Measurements from ENCODE around the gene PLA2G3.
"Not testable (repeated sequence)": the region's sequence is repeated elsewhere in the genome, so short reads cannot be mapped to it uniquely, and the experiment has no call there.

PLA2G3 gene, protein sequence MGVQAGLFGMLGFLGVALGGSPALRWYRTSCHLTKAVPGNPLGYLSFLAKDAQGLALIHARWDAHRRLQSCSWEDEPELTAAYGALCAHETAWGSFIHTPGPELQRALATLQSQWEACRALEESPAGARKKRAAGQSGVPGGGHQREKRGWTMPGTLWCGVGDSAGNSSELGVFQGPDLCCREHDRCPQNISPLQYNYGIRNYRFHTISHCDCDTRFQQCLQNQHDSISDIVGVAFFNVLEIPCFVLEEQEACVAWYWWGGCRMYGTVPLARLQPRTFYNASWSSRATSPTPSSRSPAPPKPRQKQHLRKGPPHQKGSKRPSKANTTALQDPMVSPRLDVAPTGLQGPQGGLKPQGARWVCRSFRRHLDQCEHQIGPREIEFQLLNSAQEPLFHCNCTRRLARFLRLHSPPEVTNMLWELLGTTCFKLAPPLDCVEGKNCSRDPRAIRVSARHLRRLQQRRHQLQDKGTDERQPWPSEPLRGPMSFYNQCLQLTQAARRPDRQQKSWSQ

DNA sequence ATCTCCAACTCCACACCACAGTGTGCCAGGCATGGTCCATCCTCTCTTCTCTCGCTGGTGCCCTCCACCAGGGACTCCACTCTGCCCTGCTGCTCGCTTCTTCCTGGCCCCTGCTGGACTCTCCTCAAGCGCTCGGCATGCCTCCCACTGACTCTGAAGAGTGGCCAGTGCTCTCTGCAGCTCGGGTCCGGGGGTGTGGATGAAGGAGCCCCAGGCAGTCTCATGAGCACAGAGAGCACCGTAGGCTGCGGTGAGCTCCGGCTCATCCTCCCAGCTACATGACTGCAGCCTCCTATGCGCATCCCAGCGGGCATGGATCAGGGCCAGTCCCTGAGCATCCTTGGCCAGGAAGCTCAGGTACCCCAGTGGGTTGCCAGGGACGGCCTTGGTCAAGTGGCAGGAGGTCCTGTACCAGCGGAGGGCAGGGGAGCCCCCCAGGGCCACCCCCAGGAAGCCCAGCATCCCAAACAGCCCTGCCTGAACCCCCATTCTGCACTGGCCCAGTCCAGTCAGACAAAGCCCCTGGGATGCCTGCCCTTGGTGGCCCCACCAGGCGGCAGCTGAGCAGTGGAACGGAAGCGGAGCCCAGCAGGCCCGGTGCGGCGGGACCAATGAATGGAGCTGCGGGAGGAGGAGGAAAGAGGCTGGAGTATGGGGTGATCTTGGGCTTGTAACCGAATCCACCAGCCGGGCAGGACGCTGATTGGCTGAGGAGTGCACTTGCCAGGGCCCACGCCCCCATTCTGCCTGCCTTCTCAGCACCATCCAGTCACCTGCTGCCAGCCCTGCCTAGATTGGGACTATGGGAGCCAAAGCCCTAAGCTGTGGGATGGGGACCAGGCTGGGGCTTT is at the start of gene PLA2G3:
Gene PLA2G3, minus strand, starts transcription at position 643 of the 851 bp plus-strand sequence. Its CDS starts 154 bp downstream, at position 489.
- DNase-seq = no peak

DNA sequence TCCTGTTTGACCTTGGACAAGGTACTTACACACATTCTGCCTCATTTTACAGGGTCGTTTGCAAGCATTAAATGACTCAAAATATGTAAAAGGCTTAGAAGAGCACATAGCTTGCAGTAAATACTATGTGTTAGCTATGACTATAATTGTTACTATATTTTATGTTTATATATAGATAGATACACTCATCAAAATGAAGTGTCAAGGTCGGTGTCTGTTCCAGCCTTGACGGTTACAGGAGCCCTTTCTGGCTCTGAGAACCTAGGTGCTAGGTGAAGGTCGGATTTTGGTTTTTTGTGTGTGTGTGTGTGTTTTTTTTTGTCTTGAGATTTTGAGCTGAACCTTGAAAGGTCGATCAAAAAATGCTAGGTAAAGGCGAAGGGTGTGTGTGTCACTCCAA is 47.3 kb upstream of the PLA2G3 start:
- DNase-seq = no peak

DNA sequence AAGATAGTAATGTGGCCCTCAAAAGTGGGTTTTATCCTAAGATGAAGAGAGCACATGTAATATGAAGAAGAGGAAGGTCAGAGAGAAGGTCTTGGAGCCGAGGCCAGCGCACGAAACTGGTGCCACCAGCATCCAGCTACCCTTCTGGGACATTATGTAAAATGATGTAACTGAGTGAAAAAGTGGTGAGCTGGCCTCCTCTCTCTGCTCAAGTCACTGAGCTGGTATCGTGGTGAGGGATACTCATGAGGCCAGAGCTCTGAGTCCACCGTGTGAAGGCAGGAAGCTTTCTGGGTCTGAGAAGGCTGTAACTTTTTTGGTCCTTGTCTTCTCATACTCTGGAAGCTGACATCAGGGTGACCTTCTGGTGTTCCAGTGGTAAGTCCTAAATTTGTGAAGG is 44.7 kb upstream of the PLA2G3 start:
- DNase-seq = no peak

DNA sequence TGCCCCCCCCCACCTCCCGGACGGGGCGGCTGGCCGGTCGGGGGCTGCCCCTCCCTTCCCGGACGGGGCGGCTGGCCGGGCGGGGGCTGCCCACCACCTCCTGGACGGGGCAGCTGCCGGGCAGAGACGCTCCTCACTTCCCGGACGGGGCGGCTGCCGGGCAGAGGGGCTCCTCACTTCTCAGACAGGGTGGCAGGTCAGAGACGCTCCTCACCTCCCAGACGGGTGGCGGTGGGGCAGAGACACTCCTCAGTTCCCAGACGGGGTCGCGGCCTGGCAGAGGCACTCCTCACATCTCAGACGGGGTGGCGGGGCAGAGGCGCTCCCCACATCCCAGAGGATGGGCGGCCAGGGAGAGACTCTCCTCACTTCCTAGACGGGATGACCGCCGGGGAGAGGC is 43.7 kb upstream of the PLA2G3 start:
- DNase-seq = no peak

DNA sequence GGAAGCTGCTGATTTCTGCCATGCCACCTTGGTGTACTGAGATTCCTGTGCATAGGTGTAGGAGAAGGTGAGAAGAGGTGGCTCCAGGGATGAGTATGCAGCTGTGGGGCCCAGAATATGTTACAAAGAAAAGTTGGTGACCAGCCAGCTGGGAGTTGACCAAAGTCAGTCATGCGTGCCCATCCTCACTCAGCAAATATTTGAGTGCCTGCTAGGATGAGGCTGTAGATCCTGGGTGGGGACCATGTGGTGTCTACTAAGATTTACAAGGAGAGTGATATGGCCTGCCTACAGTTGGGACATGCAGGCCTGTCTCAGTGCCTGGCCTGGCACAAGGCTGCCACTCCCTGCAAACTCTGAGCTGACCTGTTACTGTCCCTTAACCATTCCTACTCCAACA is 39.0 kb upstream of the PLA2G3 start:
- DNase-seq = no peak

DNA sequence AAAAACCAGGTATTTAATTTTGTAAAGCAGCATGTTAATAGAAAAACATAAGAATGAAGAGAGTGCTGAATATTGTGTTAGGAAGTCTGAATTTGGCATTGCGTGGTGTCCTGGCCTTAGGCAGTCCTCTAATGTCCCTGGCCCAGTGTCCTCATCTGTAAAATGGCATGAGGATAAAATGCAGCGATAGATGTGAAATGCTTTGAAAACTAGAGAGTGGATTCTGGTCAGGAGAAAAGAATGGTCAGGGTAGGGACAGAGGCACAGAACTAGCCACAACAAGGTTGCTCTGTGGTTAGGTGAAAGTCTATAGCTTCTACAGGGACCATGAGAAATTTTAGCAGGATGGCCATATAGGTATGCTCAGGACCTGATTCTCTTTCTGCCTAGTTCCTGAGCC is 38.6 kb upstream of the PLA2G3 start:
- no peak for DNase-seq

DNA sequence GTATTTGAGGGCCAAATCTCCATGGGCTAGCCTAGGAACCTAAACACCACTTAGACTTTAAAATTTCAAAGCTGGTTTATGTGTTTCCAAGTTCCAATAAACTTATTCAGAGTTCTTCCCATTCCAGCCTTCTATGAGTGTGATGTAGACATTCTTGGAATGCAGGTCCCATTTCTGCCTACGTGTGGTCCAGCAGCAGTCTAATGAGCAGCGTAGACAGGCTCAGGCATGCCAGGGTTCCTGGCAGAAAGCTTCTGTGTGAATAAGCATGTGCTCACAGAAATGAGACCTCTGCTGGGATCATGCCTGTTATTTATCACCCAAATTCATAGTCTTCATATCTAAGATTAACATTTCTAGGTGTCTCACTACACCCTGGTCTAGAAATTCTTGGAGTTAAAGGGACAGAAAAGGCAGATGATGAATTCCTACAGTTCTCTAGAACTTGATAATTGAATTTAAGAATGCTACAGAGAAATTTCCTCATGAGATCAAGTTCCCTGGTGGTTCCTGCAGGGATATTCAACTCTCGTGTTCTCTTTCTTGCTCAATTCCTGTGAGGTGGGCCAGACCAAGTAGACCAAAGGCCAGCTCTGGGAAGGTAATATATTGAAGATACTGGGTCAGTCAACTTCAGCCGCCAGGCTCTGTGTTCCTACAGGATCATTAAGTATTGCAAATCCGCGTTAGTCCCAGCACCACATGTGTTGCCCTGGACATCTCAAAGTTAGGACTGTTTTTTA is 37.3 kb upstream of the PLA2G3 start:
- no peak for DNase-seq

DNA sequence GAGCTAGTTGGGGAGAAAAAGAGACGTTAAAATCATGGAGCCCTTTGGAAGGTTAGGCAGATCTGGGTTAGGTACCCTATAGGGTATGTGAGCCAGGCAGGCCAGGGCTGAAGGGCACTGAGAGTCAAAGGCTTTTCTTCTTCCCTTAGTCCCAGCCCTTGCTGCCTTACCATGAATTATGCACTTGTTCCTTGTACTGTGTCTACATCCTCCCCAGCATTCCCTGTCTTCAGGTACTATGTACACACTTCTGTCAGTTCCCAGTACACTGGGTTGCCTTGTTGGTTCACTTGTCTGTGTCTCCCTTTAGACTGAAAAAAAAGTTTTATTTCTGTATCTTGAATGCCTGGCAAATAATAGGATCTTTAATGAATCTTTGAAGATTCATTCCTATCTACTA is 36.6 kb upstream of the PLA2G3 start:
- no peak for DNase-seq

DNA sequence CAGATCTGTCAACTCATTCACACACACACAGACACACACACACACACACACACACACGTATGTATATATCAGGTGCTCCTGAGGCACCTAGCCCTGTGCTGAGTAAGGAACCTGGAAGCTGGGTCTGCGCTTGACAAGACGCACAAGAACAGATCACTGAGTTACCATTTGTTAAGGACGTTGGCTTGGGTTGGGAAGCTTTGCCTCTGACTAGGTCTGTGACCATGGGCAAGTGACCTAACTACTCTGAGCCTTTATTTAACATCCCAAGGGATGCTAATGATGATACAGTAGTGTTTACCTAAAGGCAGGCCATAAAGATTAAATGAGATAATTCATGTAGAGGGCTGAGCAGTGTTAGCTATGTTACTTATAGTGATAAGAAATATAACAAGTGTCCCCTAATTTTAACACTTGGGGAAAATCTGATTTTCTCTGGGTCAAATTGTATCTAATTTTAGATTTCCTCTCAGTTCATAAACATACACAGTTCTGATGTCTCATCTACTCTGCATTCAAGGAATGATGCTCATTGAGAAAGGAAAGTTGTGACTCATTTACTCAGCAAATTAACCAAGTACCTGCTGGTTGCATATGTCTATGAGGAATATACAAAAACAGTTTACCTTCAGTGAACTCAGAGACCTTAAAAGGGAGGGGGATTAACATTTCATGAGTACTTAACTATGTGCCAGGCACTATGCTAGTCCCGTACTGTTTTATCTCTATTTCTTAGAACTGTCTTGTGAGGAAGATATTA is 33.3 kb upstream of the PLA2G3 start:
- no peak for DNase-seq

DNA sequence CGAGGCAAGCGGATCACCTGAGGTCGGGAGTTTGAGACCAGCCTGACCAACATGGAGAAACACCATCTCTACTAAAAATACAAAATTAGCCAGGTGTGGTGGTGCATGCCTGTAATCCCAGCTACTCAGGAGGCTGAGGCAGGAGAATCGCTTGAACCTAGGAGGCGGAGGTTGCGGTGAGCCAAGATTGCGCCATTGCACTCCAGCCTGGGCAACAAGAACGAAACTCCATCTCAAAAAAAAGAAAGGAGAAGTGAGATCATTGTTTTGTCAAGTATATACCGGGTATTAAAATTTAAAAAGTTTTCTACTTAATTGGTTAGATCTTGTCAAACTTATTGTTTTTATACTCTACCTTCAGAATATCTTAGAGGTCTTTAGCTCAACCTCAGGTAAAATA is 31.4 kb upstream of the PLA2G3 start:
- DNase-seq = not testable (repeated sequence)

DNA sequence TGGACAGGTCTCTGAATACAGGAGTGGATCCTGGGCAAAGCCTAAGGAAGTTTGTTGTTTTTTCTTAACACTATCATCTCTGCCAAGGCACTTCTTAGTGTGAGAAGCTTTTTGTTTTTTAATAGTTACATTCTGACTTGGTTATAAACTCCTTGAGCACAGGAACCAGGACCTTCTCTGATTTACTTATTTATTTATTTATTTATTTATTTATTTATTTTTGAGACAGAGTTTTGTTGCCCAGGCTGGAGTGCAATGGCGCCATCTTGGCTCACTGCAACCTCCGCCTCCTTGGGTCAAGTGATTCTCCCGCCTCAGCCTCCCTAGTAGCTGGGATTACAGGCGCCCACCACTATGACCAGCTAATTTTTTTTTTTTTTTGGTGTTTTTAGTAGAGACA is 30.7 kb upstream of the PLA2G3 start:
- no peak for DNase-seq

DNA sequence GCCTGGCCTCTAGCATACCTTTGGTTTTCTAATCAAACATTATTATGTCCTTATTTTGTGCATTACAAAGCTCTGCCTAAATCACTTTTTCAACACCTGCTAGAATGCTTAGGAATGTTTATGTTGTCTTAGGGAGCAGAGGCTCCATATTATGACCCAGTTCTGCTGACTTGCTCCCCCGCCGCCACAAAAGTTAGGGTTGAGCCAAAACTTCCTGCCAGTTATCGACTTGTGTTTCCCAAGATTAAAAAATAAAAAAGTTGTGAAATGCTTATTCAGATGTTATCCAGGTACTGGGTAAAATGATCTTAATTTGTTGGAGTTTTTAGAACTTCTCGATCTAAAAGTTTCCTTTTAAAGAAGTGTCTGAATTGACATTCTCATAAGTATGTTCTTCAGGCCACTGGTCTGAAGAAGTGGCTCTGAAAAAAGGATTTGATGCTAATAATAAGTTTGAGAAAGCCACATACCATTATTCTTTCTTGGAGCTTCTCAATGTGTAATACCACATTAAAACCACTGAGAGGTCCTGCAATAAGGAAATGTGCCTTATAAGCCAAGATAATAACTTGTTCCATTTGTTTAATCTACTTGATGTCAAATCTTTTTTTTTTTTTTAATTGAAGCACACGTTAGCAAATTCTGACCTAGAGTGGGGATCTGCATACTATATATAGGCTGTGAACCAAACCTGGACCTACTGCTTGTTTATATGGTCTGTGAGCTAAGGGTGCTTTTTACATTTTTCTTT is 21.9 kb upstream of the PLA2G3 start:
- no peak for DNase-seq

DNA sequence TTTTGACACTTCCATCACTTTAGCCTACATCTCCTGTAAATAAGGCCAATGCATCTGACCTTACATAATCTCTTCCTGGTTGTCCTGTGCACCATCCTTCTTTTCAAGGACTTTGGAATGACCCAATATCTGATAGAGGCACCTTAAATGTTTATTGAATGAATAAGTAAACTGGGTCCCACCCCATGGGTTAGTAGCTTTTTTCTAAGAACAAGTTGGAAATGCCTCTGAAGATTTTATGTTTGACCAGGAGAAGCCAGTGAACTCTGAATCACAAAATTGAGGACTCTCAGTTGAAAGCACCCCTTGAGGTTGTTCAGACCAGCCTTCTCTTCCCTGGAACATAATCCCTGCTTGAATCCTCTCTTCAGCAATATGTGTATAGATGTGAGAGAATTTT is 21.1 kb upstream of the PLA2G3 start:
- DNase-seq = no peak

DNA sequence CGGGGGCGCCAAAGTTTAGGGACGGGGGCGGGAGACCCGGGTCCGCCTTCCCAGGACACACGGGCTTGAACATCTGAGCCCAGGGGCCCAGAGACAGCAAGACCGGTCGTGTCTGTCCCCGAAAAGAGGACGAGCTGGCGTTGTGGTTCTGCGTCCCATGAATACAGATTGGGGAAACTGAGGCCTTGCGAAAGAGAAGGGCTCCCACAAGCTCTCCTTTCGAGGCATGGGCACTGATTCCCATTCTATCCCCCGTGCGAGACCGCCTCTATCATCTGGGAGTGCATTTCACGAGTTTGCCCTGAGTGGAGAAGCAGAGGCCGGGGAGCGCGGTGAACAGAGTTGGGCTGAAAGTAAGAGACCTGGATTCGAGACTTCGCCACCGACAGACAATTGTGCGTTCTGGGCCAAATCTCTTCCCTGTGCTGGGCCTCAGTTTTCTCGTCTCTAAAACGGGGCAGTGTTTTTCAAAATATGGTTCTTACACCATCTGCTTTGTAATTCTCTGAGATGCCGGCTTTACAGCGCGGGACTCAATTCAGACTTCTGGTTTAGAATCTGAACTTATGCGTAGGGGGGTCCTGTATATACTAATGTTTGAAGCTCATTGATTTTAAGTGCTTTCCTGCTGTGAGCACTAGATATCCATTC is 20.1 kb upstream of the PLA2G3 start:
- no peak for DNase-seq

DNA sequence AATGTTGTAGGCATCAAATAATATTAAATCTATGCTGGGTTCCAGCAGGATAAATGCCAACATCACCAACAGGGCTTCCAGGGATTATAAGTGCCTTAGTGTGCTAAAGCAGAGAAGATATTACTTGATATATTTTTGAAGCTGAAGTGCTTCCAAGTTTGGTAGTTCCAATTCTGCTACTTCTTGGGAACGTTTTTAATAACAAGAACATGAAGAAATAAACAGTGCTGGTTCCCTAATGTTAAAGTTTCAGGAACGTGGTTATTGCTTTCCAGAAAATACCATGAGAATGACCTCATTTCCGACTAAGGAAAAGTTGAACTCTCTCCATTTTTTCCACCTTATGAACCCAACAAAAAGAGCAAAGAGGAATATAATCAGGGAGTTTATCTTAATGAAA is 15.1 kb upstream of the PLA2G3 start:
- no peak for DNase-seq

DNA sequence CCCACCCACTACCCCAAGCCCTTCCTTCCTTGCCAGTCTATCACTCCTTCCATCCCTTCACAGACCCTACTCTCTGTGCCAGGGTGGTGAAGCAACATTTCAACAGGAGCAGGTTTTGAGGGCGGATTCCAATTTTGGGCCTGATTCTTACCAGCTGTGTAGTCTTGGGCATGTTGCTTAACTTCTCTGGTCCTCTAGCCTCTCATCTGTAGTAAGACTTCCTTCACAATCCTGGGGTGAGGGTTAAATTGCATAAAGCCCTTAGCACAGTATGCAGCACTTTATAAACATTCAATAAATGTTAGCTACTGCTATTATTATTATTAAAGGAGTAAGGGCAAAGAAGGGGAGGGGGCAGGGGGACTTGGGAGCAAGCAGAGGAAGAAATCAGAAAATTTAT is 14.7 kb upstream of the PLA2G3 start:
- DNase-seq = no peak

DNA sequence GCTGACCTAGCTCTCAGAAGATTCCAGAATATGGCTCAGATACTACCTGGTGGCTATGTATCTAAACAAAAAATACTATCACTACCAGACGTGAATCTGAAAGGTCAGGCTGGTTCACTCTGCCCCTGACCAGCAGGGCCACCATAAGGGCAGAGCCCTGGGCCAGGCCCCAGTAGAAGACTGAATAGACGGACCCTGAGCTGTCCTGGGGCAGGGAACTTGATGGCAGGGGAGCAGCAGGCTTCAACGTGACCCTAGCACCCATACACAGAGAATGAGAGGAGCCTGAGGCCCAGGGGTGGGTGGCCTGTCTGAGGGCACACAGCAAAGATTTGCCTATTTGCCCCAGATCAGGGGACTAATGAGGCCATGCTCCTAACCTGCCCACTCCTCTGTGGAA is 13.0 kb upstream of the PLA2G3 start:
- no peak for DNase-seq

DNA sequence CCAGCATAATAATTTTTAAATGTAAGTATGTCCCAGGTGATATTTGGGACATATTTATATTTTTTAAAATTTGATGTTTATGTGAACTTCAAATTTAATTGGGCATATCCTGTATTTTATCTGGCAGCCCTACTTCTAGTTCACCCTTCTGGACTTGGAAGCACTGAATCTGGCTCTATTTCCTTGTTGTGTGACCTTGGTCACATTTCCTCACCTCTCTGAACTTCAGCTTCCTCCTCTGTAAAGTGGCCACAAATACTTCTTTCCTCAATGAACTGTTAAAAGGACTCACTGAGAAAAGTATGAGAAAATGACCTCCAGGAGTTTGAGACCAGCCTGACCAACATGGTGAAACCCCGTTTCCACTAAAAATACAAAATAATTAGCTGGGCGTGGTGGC is 11.6 kb upstream of the PLA2G3 start:
- DNase-seq = no peak

DNA sequence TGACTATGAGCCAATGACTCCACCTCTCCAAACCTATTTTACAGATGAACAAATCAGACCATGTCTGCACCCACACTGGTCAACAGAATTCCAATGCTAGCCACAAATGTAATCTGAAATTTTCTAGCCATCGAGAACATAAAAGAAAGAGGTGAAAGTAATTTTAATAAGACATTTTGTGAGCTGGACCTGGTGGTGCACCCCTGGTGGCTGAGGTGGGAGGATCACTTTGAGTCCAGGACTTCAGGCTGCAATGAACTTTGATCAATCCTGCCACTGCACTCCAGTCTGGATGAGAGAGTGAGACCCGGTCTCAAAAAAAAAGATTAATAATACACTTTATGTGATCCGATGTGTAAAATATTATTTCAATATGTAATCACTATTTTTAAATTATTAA is 10.3 kb upstream of the PLA2G3 start:
- no peak for DNase-seq

DNA sequence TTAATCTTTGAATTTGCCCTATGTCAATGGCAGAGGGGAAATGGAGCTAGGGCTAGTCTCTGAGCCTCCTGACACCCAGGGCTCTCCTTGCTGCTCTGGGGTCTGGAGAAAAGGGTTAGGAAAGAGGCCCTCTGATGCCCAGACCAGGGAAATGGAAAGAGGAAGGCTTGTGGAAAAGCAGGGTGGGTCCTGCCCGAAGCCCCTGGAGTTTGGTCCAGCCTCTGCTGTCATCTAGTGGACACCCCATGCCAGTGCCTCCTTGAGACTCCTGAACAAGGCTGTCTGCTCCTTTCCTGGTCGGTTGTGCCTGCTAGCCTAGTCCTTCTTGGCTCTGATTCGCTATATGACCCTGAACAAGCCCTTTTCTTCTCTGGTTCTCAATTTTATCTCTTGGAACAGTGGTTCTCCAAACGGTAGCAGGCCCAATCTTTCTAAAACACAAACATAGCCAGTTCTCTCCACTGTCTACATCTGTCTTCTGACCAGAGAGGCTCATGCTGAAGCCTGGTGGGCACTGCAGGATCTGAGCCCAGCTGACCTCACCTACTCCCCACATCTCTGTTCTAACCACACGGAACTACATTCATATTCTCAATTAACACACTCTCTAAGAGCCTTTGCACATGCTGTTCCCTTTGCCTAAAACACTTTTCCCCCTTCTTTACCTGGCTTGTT is 8.8 kb upstream of the PLA2G3 start:
- no peak for DNase-seq

DNA sequence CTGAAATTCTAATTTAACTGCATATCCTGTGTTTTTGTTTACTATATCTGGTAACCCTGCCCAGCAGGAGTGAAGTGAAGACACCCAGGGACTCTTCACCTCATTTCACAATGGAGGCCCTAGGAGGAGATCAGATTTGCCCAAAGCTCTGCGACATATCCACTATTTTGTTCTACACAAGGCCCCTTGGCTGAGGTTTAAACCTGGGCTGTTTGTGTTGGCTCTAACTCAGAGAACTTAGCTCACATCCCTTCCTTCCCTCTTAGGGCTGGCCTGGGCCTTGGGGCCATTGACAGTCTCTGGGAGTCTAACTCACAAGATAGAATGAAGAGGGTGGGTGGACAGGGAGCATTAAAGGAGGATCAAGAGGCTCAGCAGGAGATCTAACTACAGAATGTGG is 8.2 kb upstream of the PLA2G3 start:
- DNase-seq = no peak

All from cortex of kidney (tissue), 1 donor.